Measurements from ENCODE around the gene PTPRM. TPM values are rescaled to one million over a fixed set of nuclear protein-coding genes. Genes with fewer than 3 reads are reported as not detected.

PTPRM gene
- total and polyA plus RNA-seq, 2 of the 8 experiments (the other 6 are each of a cell fraction or from before 2014, with no cell fraction given) = 4.1 to 7.0 TPM

DNA sequence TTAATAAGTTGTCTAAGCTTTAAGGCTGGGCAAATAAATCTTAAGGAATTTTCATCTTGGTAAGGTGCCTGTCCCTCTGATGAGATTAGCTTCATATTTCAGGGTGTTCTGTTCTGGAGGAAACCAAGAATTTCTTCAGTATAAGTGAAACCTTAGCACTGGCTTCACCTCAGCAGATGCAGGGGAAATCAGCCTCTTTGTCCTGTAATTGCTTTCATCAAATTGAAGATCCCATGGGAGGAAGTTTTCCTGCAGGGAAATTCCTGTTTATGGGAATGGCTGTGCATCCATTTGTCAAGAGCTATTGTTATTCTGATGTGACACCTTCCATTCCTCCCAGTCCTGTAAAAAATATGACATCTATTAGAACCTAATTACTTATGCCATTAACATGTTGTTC, 174.5 kb downstream of the PTPRM start:
- no peak overlapping the region for H3K4me2 ChIP-seq (ENCODE audit: insufficient read depth in 1 of 2, low read depth in 2 of 2, low read length in 2 of 2)
- no peak overlapping the region for H4K8ac ChIP-seq (ENCODE audit: extremely low read depth, insufficient read depth, low read length)
- H3K27me3 ChIP-seq (replicated peaks in 1 of 4; ENCODE audit: control insufficient read depth in 3 of 4, extremely low read depth in 1 of 4, insufficient read depth in 3 of 4, low read length in 3 of 4) = no peaks in the 10 kb centered on the region
- H3K23ac ChIP-seq (ENCODE audit: insufficient read length) = no peak overlapping the region
- H2BK20ac ChIP-seq (ENCODE audit: low read length) = no peak overlapping the region
- no peak overlapping the region for H2BK15ac ChIP-seq (ENCODE audit: low read length)
- H3K27ac ChIP-seq (ENCODE audit: low read depth, low read length) = no peak overlapping the region
- H2BK5ac ChIP-seq (ENCODE audit: low read depth, low read length) = no peak overlapping the region
- no peak overlapping the region for H3K18ac ChIP-seq (ENCODE audit: extremely low read depth, low read length)
- no peak overlapping the region for H3K9ac ChIP-seq (replicated peaks in 1 of 4; ENCODE audit: extremely low read depth in 1 of 4, low read depth in 3 of 4, low read length in 3 of 4)
- no peak overlapping the region for H3K56ac ChIP-seq (replicated peaks; ENCODE audit: insufficient read length, low read depth, low read length)
- no peak for DNase-seq (ENCODE audit: low read depth in 1 of 2, low spot score in 2 of 2)
- CTCF ChIA-PET (ENCODE audit: partially characterized antibody) = interaction anchor here (0.7 to 0.9 kb wide), 2 partner anchors 15 to 67 kb away, joined by 3 read pairs; no protein-coding TSS in a partner anchor
- H3K14ac ChIP-seq (ENCODE audit: insufficient read length) = no peak overlapping the region
- H3K36me3 ChIP-seq (ENCODE audit: control insufficient read depth in 2 of 4, insufficient read depth in 4 of 4, low read length in 3 of 4) = no peaks in the 10 kb centered on the region
- H2AFZ ChIP-seq (ENCODE audit: low read length) = no peak overlapping the region
- no peaks in the 10 kb centered on the region for H3K79me2 ChIP-seq (ENCODE audit: control insufficient read depth in 1 of 2, insufficient read depth in 2 of 2, low read length in 2 of 2)
- no peak overlapping the region for H2AK5ac ChIP-seq (ENCODE audit: low read depth, low read length)
- no peaks in the 10 kb centered on the region for H3K23me2 ChIP-seq (ENCODE audit: low read depth, low read length)
- H3K4me3 ChIP-seq (ENCODE audit: extremely low read depth in 1 of 4, insufficient read depth in 2 of 4, low read depth in 3 of 4, low read length in 4 of 4) = no peak overlapping the region
- TF ChIP-seq CREB1 (IDR thresholded peaks at IDR 0.05) (no peak), GABPA (IDR thresholded peaks at IDR 0.05; ENCODE audit: borderline replicate concordance, insufficient read depth, low read length) (no peak), POLR2A (IDR thresholded peaks at IDR 0.05; ENCODE audit: control extremely low read depth in 1 of 2, low read depth in 2 of 2, low read length in 2 of 2) (no peak), SRF (IDR thresholded peaks at IDR 0.05; ENCODE audit: low read depth, low read length) (no peak), CEBPB (IDR thresholded peaks at IDR 0.05; ENCODE audit: low read depth, low read length) (no peak), KDM1A (IDR thresholded peaks at IDR 0.05; ENCODE audit: borderline replicate concordance, low read length) (no peak), HDAC6 (IDR thresholded peaks at IDR 0.05; ENCODE audit: low read depth, low read length) (no peak), FOSL1 (IDR thresholded peaks at IDR 0.05; ENCODE audit: insufficient read depth, low read depth, low read length) (no peak), PHF8 (conservative IDR thresholded peaks at IDR 0.05; ENCODE audit: low read depth, low read length) (no peak), ZNF274 (IDR thresholded peaks at IDR 0.05; ENCODE audit: borderline replicate concordance, extremely low read depth, low read length) (no peak), NANOG (IDR thresholded peaks at IDR 0.05; ENCODE audit: insufficient read depth, low read depth, low read length, poor library complexity, severe bottlenecking) (no peak), CTBP2 (IDR thresholded peaks at IDR 0.05; ENCODE audit: borderline replicate concordance, insufficient read depth, insufficient read length, low read length) (no peak), BACH1 (IDR thresholded peaks at IDR 0.05; ENCODE audit: low read length) (no peak)
- TF ChIP-seq, protein P1, sequence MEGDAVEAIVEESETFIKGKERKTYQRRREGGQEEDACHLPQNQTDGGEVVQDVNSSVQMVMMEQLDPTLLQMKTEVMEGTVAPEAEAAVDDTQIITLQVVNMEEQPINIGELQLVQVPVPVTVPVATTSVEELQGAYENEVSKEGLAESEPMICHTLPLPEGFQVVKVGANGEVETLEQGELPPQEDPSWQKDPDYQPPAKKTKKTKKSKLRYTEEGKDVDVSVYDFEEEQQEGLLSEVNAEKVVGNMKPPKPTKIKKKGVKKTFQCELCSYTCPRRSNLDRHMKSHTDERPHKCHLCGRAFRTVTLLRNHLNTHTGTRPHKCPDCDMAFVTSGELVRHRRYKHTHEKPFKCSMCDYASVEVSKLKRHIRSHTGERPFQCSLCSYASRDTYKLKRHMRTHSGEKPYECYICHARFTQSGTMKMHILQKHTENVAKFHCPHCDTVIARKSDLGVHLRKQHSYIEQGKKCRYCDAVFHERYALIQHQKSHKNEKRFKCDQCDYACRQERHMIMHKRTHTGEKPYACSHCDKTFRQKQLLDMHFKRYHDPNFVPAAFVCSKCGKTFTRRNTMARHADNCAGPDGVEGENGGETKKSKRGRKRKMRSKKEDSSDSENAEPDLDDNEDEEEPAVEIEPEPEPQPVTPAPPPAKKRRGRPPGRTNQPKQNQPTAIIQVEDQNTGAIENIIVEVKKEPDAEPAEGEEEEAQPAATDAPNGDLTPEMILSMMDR (IDR thresholded peaks at IDR 0.05; ENCODE audit: control extremely low read depth in 1 of 3, insufficient read depth in 1 of 3, low read depth in 1 of 3, low read length in 3 of 3) = no peak
- peaks cover 6 to 11% of the 10 kb centered on the region in 2 experiments; a peak in 3 of 4 replicates for H3K9me3 ChIP-seq (ENCODE audit: insufficient read depth in 2 of 2, low read depth in 1 of 2, low read length in 1 of 2)
- H4K91ac ChIP-seq (replicated peaks; ENCODE audit: insufficient read length, low read length) = no peak overlapping the region
- FAIRE-seq = no peak
- H2BK120ac ChIP-seq (replicated peaks; ENCODE audit: low read depth, low read length) = no peak overlapping the region
- no peak overlapping the region for H2BK12ac ChIP-seq (ENCODE audit: low read depth, low read length)
- H4K5ac ChIP-seq (ENCODE audit: insufficient read length, low read depth, low read length) = no peak overlapping the region
- no peaks in the 10 kb centered on the region for H3K79me1 ChIP-seq (ENCODE audit: low read depth, low read length)
- H3K4ac ChIP-seq (replicated peaks; ENCODE audit: insufficient read length, low read depth, low read length) = no peak overlapping the region
- peaks cover 3 to 12% (median 5%) of the 10 kb centered on the region in 4 experiments for H3K4me1 ChIP-seq (replicated peaks in 1 of 4; ENCODE audit: control insufficient read depth in 3 of 4, insufficient read depth in 4 of 4, low read length in 3 of 4)
- no peaks in the 10 kb centered on the region for H4K20me1 ChIP-seq (replicated peaks in 1 of 2; ENCODE audit: control insufficient read depth in 1 of 2, insufficient read depth in 2 of 2, low read length in 2 of 2)
- POLR2A ChIA-PET (ENCODE audit: partially characterized antibody) = no interaction called here
